Measurements from ENCODE around the gene CST7.

DNA sequence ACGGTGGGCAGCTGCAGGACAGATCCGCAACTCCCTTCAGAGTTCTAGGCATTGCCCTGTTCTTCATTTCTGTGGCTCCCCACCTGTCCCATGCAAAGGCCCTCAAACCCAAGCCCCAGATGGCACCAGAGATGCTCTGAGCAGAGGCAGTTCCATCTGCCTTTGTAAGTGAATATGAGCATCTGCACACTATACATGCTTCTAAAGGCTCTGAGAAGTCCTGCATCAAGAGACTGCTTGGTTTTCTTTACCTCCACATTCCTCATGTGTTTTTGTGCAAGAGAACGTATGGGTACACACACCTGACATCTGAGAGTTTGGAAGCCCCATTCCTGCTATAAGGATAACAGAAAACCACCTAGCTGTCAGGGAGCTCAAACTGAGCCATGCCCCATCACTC is 14.4 kb upstream of the CST7 start:
- TF ChIP-seq POLR2A (IDR thresholded peaks at IDR 0.05) (no peak), POLR2AphosphoS5 (IDR thresholded peaks at IDR 0.05) (no peak), EP300 (IDR thresholded peaks at IDR 0.05) (no peak)
- TF ChIP-seq, protein P1, sequence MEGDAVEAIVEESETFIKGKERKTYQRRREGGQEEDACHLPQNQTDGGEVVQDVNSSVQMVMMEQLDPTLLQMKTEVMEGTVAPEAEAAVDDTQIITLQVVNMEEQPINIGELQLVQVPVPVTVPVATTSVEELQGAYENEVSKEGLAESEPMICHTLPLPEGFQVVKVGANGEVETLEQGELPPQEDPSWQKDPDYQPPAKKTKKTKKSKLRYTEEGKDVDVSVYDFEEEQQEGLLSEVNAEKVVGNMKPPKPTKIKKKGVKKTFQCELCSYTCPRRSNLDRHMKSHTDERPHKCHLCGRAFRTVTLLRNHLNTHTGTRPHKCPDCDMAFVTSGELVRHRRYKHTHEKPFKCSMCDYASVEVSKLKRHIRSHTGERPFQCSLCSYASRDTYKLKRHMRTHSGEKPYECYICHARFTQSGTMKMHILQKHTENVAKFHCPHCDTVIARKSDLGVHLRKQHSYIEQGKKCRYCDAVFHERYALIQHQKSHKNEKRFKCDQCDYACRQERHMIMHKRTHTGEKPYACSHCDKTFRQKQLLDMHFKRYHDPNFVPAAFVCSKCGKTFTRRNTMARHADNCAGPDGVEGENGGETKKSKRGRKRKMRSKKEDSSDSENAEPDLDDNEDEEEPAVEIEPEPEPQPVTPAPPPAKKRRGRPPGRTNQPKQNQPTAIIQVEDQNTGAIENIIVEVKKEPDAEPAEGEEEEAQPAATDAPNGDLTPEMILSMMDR (IDR thresholded peaks at IDR 0.05): no peak

Data from suprapubic skin (tissue), 4 donors.